ENCODE results near the gene IFNL4. TPM values are rescaled to one million over a fixed set of nuclear protein-coding genes. Genes with fewer than 3 reads are reported as not detected.

Gene IFNL4
- total and polyA plus RNA-seq, 2 experiments from 2014 or later = not detected

GRCh38 chr19:39240421-39240820 lies 8.2 kb downstream of the IFNL4 start (continued):
- TF ChIP-seq ZNF462 (CRISPR knock-in tag; IDR thresholded peaks at IDR 0.05) = no peak
- no peak for TF ChIP-seq STAT1 (IDR thresholded peaks at IDR 0.05; ENCODE audit: unreplicated experiment)

- no peak overlapping the region for H3K4me3 Mint-ChIP-seq
- Histone ChIP-seq H3K4me3 (no peak overlapping the region), H2AFZ (no peak overlapping the region), H3K4me2 (no peak overlapping the region), H3K36me3 (ENCODE audit: insufficient read depth) (no peaks in the 10 kb centered on the region), H3K27ac (ENCODE audit: low read depth) (no peak overlapping the region), H3K4me1 (ENCODE audit: insufficient read depth) (no peaks in the 10 kb centered on the region), H3K9me2 (ENCODE audit: insufficient read depth) (no peaks in the 10 kb centered on the region), H3K79me2 (replicated peaks; ENCODE audit: insufficient read depth) (no peaks in the 10 kb centered on the region), H4K20me1 (replicated peaks; ENCODE audit: insufficient read depth) (no peaks in the 10 kb centered on the region), H3K27me3 (ENCODE audit: insufficient read depth) (peaks cover 14% of the 10 kb centered on the region; the same call in 1 of the 2 replicates), H3F3A (replicated peaks; ENCODE audit: low read depth) (no peaks in the 10 kb centered on the region)
- no peaks in the 10 kb centered on the region for H3K9me3 Mint-ChIP-seq
- peaks cover 8% of the 10 kb centered on the region for H3K27me3 Mint-ChIP-seq (ENCODE audit: insufficient read depth, low read depth, poor library complexity)
- peaks cover 2% of the 10 kb centered on the region; the same call in 1 of the 3 replicates for H3K4me1 Mint-ChIP-seq
- no peak for ATAC-seq
- DNase-seq (ENCODE audit: low spot score) = no peak
- H3K36me3 Mint-ChIP-seq (ENCODE audit: low read depth) = no peaks in the 10 kb centered on the region; the same call in 2 of the 3 replicates
- H3K27ac Mint-ChIP-seq = no peak overlapping the region
- TF ChIP-seq STAT1 (IDR thresholded peaks at IDR 0.05; ENCODE audit: unreplicated experiment) (no peak), EZH2phosphoT487 (IDR thresholded peaks at IDR 0.05; ENCODE audit: unreplicated experiment) (no peak)
These were observed 9.7 kb downstream of the IFNL4 start for GRCh38 chr19:39238944-39239343.

GRCh38 chr19:39238209-39238608 lies 10.4 kb downstream of the IFNL4 start:
- Histone ChIP-seq H3K4me1 (ENCODE audit: insufficient read depth) (no peaks in the 10 kb centered on the region), H3F3A (replicated peaks; ENCODE audit: low read depth) (no peaks in the 10 kb centered on the region), H2AFZ (no peak overlapping the region), H4K20me1 (replicated peaks; ENCODE audit: insufficient read depth) (no peaks in the 10 kb centered on the region), H3K27ac (ENCODE audit: low read depth) (no peak overlapping the region), H3K4me2 (no peak overlapping the region), H3K79me2 (replicated peaks; ENCODE audit: insufficient read depth) (no peaks in the 10 kb centered on the region), H3K4me3 (no peak overlapping the region), H3K27me3 (ENCODE audit: insufficient read depth) (peaks cover 18% of the 10 kb centered on the region; the same call in 1 of the 2 replicates), H3K36me3 (ENCODE audit: insufficient read depth) (no peaks in the 10 kb centered on the region), H3K9me2 (ENCODE audit: insufficient read depth) (no peaks in the 10 kb centered on the region)
- Mint-ChIP-seq H3K9me3 (no peaks in the 10 kb centered on the region), H3K4me1 (no peaks in the 10 kb centered on the region; the same call in 2 of the 3 replicates), H3K27ac (no peak overlapping the region), H3K36me3 (ENCODE audit: low read depth) (no peaks in the 10 kb centered on the region; the same call in 2 of the 3 replicates), H3K27me3 (ENCODE audit: insufficient read depth, low read depth, poor library complexity) (peaks cover 5% of the 10 kb centered on the region), H3K4me3 (no peak overlapping the region)
- DNase-seq (ENCODE audit: low spot score) = no peak
- no peak for ATAC-seq
- TF ChIP-seq NANOG (IDR thresholded peaks at IDR 0.05; ENCODE audit: borderline replicate concordance) = no peak
- TF ChIP-seq ETS1 (IDR thresholded peaks at IDR 0.05) = no peak
- TF ChIP-seq STAT1 (IDR thresholded peaks at IDR 0.05; ENCODE audit: unreplicated experiment) = no peak
- no peak for TF ChIP-seq POLR2AphosphoS5 (IDR thresholded peaks at IDR 0.05; ENCODE audit: low read depth)
- no peak for TF ChIP-seq EZH2 (IDR thresholded peaks at IDR 0.05; ENCODE audit: low read depth, unreplicated experiment)
- no peak for TF ChIP-seq JUNB (IDR thresholded peaks at IDR 0.05; ENCODE audit: unreplicated experiment)
- no peak for TF ChIP-seq CREB1 (CRISPR knock-in tag; IDR thresholded peaks at IDR 0.05; ENCODE audit: low read depth)
- no peak for TF ChIP-seq ZNF114 (CRISPR knock-in tag; IDR thresholded peaks at IDR 0.05)
- no peak for TF ChIP-seq EZH2phosphoT487 (IDR thresholded peaks at IDR 0.05; ENCODE audit: unreplicated experiment)
- TF ChIP-seq ZNF331 (CRISPR knock-in tag; IDR thresholded peaks at IDR 0.05; ENCODE audit: low read depth) = no peak

All from GM23338 (cell line).